BLaER1 treated with 17β-estradiol and CSF1 and Interleukin-3, amounts not matched to agents 10 nM and 100 nM (cell line): ENCODE data around the gene LGALS3BP.
"Not testable (repeated sequence)": the region's sequence is repeated elsewhere in the genome, so short reads cannot be mapped to it uniquely, and the experiment has no call there.

ENCODE experiments used
- H3K27ac ChIP-seq, 11 experiments: shearing (Covaris generic); formaldehyde crosslinking; 2 replicates each; pipeline ENCODE4 v1.8.1; 2022
- H3K27me3 ChIP-seq, 11 experiments: shearing (Covaris generic); formaldehyde crosslinking; 2 replicates each; pipeline ENCODE4 v1.8.1; 2022
- H3K36me3 ChIP-seq, 11 experiments: shearing (Covaris generic); formaldehyde crosslinking; 2 replicates each; pipeline ENCODE4 v1.8.1; 2022
- H3K4me1 ChIP-seq, 10 experiments: shearing (Covaris generic); formaldehyde crosslinking; 2 replicates each; pipeline ENCODE4 v1.8.1; 2022
- H3K4me2 ChIP-seq, 11 experiments: shearing (Covaris generic); formaldehyde crosslinking; 2 replicates each; pipeline ENCODE4 v1.8.1; 2022
- H3K4me3 ChIP-seq, 10 experiments: shearing (Covaris generic); formaldehyde crosslinking; 2 replicates each; pipeline ENCODE4 v1.8.1; 2022
- H3K9ac ChIP-seq, 11 experiments: shearing (Covaris generic); formaldehyde crosslinking; 2 replicates each; pipeline ENCODE4 v1.8.1; 2022
- H3K9me3 ChIP-seq, 11 experiments: shearing (Covaris generic); formaldehyde crosslinking; replicated peaks in 1 of 11; 2 replicates each; pipeline ENCODE4 v1.8.1; 2022
- H4K20me1 ChIP-seq, 11 experiments: shearing (Covaris generic); formaldehyde crosslinking; 2 replicates each; pipeline ENCODE4 v1.8.1; 2022
- Cebpa-rat ChIP-seq, 11 experiments: shearing (Covaris generic); IDR thresholded peaks; 2 replicates each; pipeline ENCODE4 v1.8.1; 2022

LGALS3BP gene

GRCh38 chr17:78952706-78953105 lies 27.0 kb downstream of the LGALS3BP start:
- TF ChIP-seq Cebpa-rat (IDR thresholded peaks at IDR 0.05): no peak
- H3K9me3 ChIP-seq: peaks cover 14 to 21% (median 17%) of the 10 kb centered on the region in 11 experiments
- peaks cover 0 to 8% (median 0%) of the 10 kb centered on the region in 11 experiments; a peak in 3 of 22 replicates for H3K36me3 ChIP-seq
- peaks cover 16 to 41% (median 34%) of the 10 kb centered on the region in 10 experiments for H3K4me1 ChIP-seq
- no peaks in the 10 kb centered on the region for H4K20me1 ChIP-seq
- H3K4me2 ChIP-seq: peak overlapping the region; percentile 68 to 96 (median 82)
- peak overlapping the region in 9 of 11 experiments; percentile 45 to 80 (median 71); a peak in 16 of 22 replicates for H3K9ac ChIP-seq
- peak overlapping the region; percentile 18 to 87 (median 76); a peak in 20 of 22 replicates for H3K27ac ChIP-seq
- peak overlapping the region in 3 of 10 experiments; percentile 10 to 29 (median 27); a peak in 3 of 20 replicates for H3K4me3 ChIP-seq
- no peaks in the 10 kb centered on the region for H3K27me3 ChIP-seq

- Histone ChIP-seq H3K4me2 (peak overlapping the region; percentile 68 to 96 (median 82)), H3K9ac (peak overlapping the region; percentile 44 to 80 (median 69); a peak in 21 of 22 replicates), H4K20me1 (no peaks in the 10 kb centered on the region), H3K9me3 (peaks cover 14 to 21% (median 17%) of the 10 kb centered on the region in 11 experiments), H3K4me1 (peaks cover 21 to 47% (median 40%) of the 10 kb centered on the region in 10 experiments), H3K27ac (peak overlapping the region; percentile 18 to 87 (median 76); a peak in 20 of 22 replicates), H3K4me3 (peak overlapping the region in 3 of 10 experiments; percentile 10 to 29 (median 27); a peak in 5 of 20 replicates), H3K27me3 (no peaks in the 10 kb centered on the region), H3K36me3 (peaks cover 0 to 8% (median 0%) of the 10 kb centered on the region in 11 experiments; a peak in 3 of 22 replicates)
- no peak for TF ChIP-seq Cebpa-rat (IDR thresholded peaks at IDR 0.05)
Observed at GRCh38 chr17:78951967-78952551, 27.7 kb downstream of the LGALS3BP start.

DNA sequence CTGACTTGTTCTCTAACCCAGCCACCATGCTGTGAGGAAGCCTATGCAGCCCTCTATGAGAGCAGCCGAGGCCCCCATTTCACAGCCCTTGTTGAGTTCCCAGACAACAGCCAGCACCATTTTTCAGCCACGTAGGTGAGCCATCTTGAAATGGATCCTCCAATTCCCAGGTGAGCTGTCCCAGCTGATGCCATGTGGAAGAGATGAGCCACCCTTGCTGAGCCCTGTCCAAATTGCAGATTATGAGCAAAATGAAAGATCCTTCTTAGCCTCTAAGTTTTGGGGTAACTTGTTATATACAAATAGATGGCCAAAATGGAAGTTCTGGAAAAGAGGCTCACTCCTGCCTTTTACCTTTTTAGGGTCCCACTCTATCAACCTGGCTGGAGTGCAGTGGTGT lies 28.9 kb downstream of the LGALS3BP start:
- Histone ChIP-seq H3K27me3 (no peaks in the 10 kb centered on the region), H3K36me3 (peaks cover 0 to 8% (median 0%) of the 10 kb centered on the region in 11 experiments; a peak in 3 of 22 replicates), H4K20me1 (no peaks in the 10 kb centered on the region), H3K4me3 (no peak overlapping the region), H3K9ac (no peak overlapping the region), H3K9me3 (peaks cover 14 to 21% (median 17%) of the 10 kb centered on the region in 11 experiments), H3K27ac (no peak overlapping the region), H3K4me1 (peaks cover 32 to 59% (median 52%) of the 10 kb centered on the region in 10 experiments), H3K4me2 (no peak overlapping the region; a peak in 1 of 22 replicates)
- no peak for TF ChIP-seq Cebpa-rat (IDR thresholded peaks at IDR 0.05)

- Histone ChIP-seq H3K4me1 (peaks cover 40 to 68% (median 63%) of the 10 kb centered on the region in 10 experiments), H3K27ac (peak overlapping the region in 9 of 11 experiments; percentile 25 to 71 (median 62); a peak in 15 of 22 replicates), H3K36me3 (peaks cover 0 to 8% (median 0%) of the 10 kb centered on the region in 11 experiments; a peak in 3 of 22 replicates), H3K27me3 (peaks cover 0 to 6% (median 0%) of the 10 kb centered on the region in 11 experiments; a peak in 3 of 22 replicates), H3K9me3 (peaks cover 14 to 21% (median 17%) of the 10 kb centered on the region in 11 experiments), H4K20me1 (no peaks in the 10 kb centered on the region), H3K4me3 (no peak overlapping the region), H3K9ac (peak overlapping the region in 4 of 11 experiments; percentile 16 to 37 (median 23); a peak in 2 of 22 replicates), H3K4me2 (peak overlapping the region; percentile 63 to 85 (median 77); a peak in 21 of 22 replicates)
- no peak for TF ChIP-seq Cebpa-rat (IDR thresholded peaks at IDR 0.05)
Observed at GRCh38 chr17:78947235-78948149, 32.2 kb downstream of the LGALS3BP start.

- peaks cover 0 to 6% (median 0%) of the 10 kb centered on the region in 11 experiments; a peak in 3 of 22 replicates for H3K27me3 ChIP-seq
- peaks cover 0 to 8% (median 0%) of the 10 kb centered on the region in 11 experiments; a peak in 3 of 22 replicates for H3K36me3 ChIP-seq
- peaks cover 14 to 21% (median 17%) of the 10 kb centered on the region in 11 experiments for H3K9me3 ChIP-seq
- H3K9ac ChIP-seq: peak overlapping the region in 9 of 11 experiments; percentile 9 to 50 (median 37); a peak in 12 of 22 replicates
- peaks cover 31 to 59% (median 54%) of the 10 kb centered on the region in 10 experiments for H3K4me1 ChIP-seq
- no peaks in the 10 kb centered on the region for H4K20me1 ChIP-seq
- no peak for TF ChIP-seq Cebpa-rat (IDR thresholded peaks at IDR 0.05)
- H3K27ac ChIP-seq: peak overlapping the region in 9 of 11 experiments; percentile 25 to 71 (median 62); a peak in 17 of 22 replicates
- 0 out of 20 replicates have a peak overlapping the region, but pooled peaks of 1 of the 10 experiments have one; percentile 37 for H3K4me3 ChIP-seq
- peak overlapping the region; percentile 63 to 85 (median 77) for H3K4me2 ChIP-seq
Observed at GRCh38 chr17:78946631-78947030, 33.1 kb downstream of the LGALS3BP start.

DNA sequence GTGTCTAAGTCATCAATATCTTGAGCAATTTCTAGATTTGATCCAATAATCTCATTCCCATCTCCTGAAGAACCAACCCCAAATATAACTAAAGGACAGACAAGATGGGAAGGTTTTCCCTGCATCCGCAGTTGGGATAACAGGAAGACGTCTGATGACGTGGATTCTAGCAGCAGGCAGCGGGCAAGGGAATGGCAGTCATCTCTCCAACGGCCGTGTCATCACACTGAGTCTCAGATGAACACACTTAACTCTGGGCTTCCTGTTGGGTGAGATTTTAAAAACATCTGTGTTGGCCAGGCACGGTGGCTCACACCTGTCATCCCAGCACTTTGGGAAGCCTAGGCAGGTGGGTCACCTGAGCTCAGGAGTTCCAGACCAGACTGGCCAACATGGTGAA lies 33.6 kb downstream of the LGALS3BP start:
- peak overlapping the region; percentile 63 to 85 (median 77) for H3K4me2 ChIP-seq
- H3K4me1 ChIP-seq: peaks cover 30 to 55% (median 50%) of the 10 kb centered on the region in 10 experiments
- H3K27ac ChIP-seq: peak overlapping the region in 9 of 11 experiments; percentile 25 to 71 (median 62); a peak in 17 of 22 replicates
- H4K20me1 ChIP-seq: no peaks in the 10 kb centered on the region
- H3K9ac ChIP-seq: peak overlapping the region in 9 of 11 experiments; percentile 9 to 50 (median 37); a peak in 12 of 22 replicates
- no peak for TF ChIP-seq Cebpa-rat (IDR thresholded peaks at IDR 0.05)
- H3K27me3 ChIP-seq: peaks cover 0 to 6% (median 0%) of the 10 kb centered on the region in 11 experiments; a peak in 3 of 22 replicates
- peaks cover 0 to 8% (median 0%) of the 10 kb centered on the region in 11 experiments; a peak in 3 of 22 replicates for H3K36me3 ChIP-seq
- 0 out of 20 replicates have a peak overlapping the region, but pooled peaks of 1 of the 10 experiments have one; percentile 37 for H3K4me3 ChIP-seq
- H3K9me3 ChIP-seq: peaks cover 13 to 19% (median 14%) of the 10 kb centered on the region in 11 experiments

GRCh38 chr17:78945455-78945854 lies 34.3 kb downstream of the LGALS3BP start:
- peak overlapping the region; percentile 63 to 85 (median 77) for H3K4me2 ChIP-seq
- H3K36me3 ChIP-seq, H3K27me3 ChIP-seq, H4K20me1 ChIP-seq, H3K4me3 ChIP-seq: not testable (repeated sequence)
- peak overlapping the region in 8 of 11 experiments; percentile 11 to 71 (median 64); a peak in 9 of 22 replicates for H3K27ac ChIP-seq
- peaks cover 30 to 62% (median 56%) of the 10 kb centered on the region in 10 experiments for H3K4me1 ChIP-seq
- peaks cover 6 to 12% (median 8%) of the 10 kb centered on the region in 11 experiments for H3K9me3 ChIP-seq
- H3K9ac ChIP-seq: peak overlapping the region in 5 of 11 experiments; percentile 0 to 37 (median 11); a peak in 2 of 22 replicates

- peaks cover 0 to 6% (median 0%) of the 10 kb centered on the region in 11 experiments; a peak in 3 of 22 replicates for H3K27me3 ChIP-seq
- TF ChIP-seq Cebpa-rat (IDR thresholded peaks at IDR 0.05): no peak
- H4K20me1 ChIP-seq: no peaks in the 10 kb centered on the region
- H3K36me3 ChIP-seq: no peaks in the 10 kb centered on the region
- H3K27ac ChIP-seq: peak overlapping the region in 4 of 11 experiments; percentile 7 to 62 (median 36); a peak in 3 of 22 replicates
- H3K4me2 ChIP-seq: peak overlapping the region; percentile 63 to 85 (median 77); a peak in 21 of 22 replicates
- H3K4me1 ChIP-seq: peaks cover 34 to 67% (median 61%) of the 10 kb centered on the region in 10 experiments
- H3K4me3 ChIP-seq: no peak overlapping the region
- H3K9me3 ChIP-seq: peaks cover 1 to 7% (median 3%) of the 10 kb centered on the region in 11 experiments
- peak overlapping the region in 5 of 11 experiments; percentile 0 to 37 (median 11); a peak in 2 of 22 replicates for H3K9ac ChIP-seq
Observed at GRCh38 chr17:78944956-78945355, 34.8 kb downstream of the LGALS3BP start.
